ENCODE measurements around the gene PARP9. TPM values are rescaled to one million over a fixed set of nuclear protein-coding genes. Genes with fewer than 3 reads are reported as not detected.

Gene PARP9
- total RNA-seq, 1 donor from 2014 or later: 90.4 TPM

- intact Hi-C loops (cut with DNase I): loop anchor here (10.0 kb wide), 1 partner anchor 112 kb away; no protein-coding TSS in a partner anchor
- ATAC-seq (no peak), DNase-seq (no peak)
- H3K27me3 ChIP-seq (ENCODE audit: low read depth): no peaks in the 10 kb centered on the region
- no peaks in the 10 kb centered on the region for H3K9me3 ChIP-seq
- TF ChIP-seq CTCF (IDR thresholded peaks at IDR 0.05): no peak
- peaks cover 59% of the 10 kb centered on the region for H3K4me1 ChIP-seq
- H3K36me3 ChIP-seq: peaks cover 48% of the 10 kb centered on the region
- peak overlapping the region; percentile 98 for H3K27ac ChIP-seq
- peak overlapping the region; percentile 73 for H3K4me3 ChIP-seq
Observed at GRCh38 chr3:122562923-122563716, 980 bp downstream of the PARP9 start.

GRCh38 chr3:122560680-122561079 lies 3.4 kb downstream of the PARP9 start:
- peak; percentile 61 for TF ChIP-seq CTCF (IDR thresholded peaks at IDR 0.05)
- Histone ChIP-seq H3K9me3 (no peaks in the 10 kb centered on the region), H3K27me3 (ENCODE audit: low read depth) (no peaks in the 10 kb centered on the region), H3K4me1 (peaks cover 44% of the 10 kb centered on the region), H3K36me3 (peaks cover 48% of the 10 kb centered on the region), H3K4me3 (no peak overlapping the region), H3K27ac (no peak overlapping the region)
- intact Hi-C loops (cut with DNase I): loop anchor here (10.0 kb wide), 1 partner anchor 114 kb away; no protein-coding TSS in a partner anchor
- no peak for DNase-seq
- peak; percentile 17 to 24 for ATAC-seq

GRCh38 chr3:122559906-122560305 lies 4.2 kb downstream of the PARP9 start:
- H3K4me1 ChIP-seq: peaks cover 39% of the 10 kb centered on the region
- no peaks in the 10 kb centered on the region for H3K27me3 ChIP-seq (ENCODE audit: low read depth)
- DNase-seq (no peak), ATAC-seq (no peak)
- H3K4me3 ChIP-seq: no peak overlapping the region
- peaks cover 53% of the 10 kb centered on the region for H3K36me3 ChIP-seq
- no peak for TF ChIP-seq CTCF (IDR thresholded peaks at IDR 0.05)
- H3K9me3 ChIP-seq: no peaks in the 10 kb centered on the region
- intact Hi-C loops (cut with DNase I): loop anchor here (10.0 kb wide), 1 partner anchor 115 kb away; no protein-coding TSS in a partner anchor
- H3K27ac ChIP-seq: no peak overlapping the region

GRCh38 chr3:122558605-122559004 lies 5.5 kb downstream of the PARP9 start:
- Histone ChIP-seq H3K36me3 (peaks cover 66% of the 10 kb centered on the region), H3K27me3 (ENCODE audit: low read depth) (no peaks in the 10 kb centered on the region), H3K4me3 (no peak overlapping the region), H3K4me1 (peaks cover 46% of the 10 kb centered on the region), H3K27ac (no peak overlapping the region), H3K9me3 (no peaks in the 10 kb centered on the region)
- no peak for DNase-seq
- ATAC-seq: no peak
- TF ChIP-seq CTCF (IDR thresholded peaks at IDR 0.05): no peak
- intact Hi-C loops (cut with DNase I): no loop called here

GRCh38 chr3:122557356-122557755 lies 6.7 kb downstream of the PARP9 start:
- intact Hi-C loops (cut with DNase I): no loop called here
- H3K4me1 ChIP-seq: peaks cover 36% of the 10 kb centered on the region

More at GRCh38 chr3:122557356-122557755, 6.7 kb downstream of the PARP9 start:
- DNase-seq (no peak), ATAC-seq (no peak)
- Histone ChIP-seq H3K36me3 (peaks cover 79% of the 10 kb centered on the region), H3K9me3 (no peaks in the 10 kb centered on the region), H3K27me3 (ENCODE audit: low read depth) (no peaks in the 10 kb centered on the region), H3K4me3 (no peak overlapping the region), H3K27ac (no peak overlapping the region)
- TF ChIP-seq CTCF (IDR thresholded peaks at IDR 0.05): no peak
